Measurements from ENCODE around the gene ANKRD16.
A peak's percentile ranks its signal among the peaks of the same experiment; 100 is the strongest.
"Not testable (repeated sequence)": the region's sequence is repeated elsewhere in the genome, so short reads cannot be mapped to it uniquely, and the experiment has no call there.

The ANKRD16 gene

GRCh38 chr10:5902511-5903274 is 13.0 kb upstream of the ANKRD16 start:
- FAIRE-seq: no peak

DNA sequence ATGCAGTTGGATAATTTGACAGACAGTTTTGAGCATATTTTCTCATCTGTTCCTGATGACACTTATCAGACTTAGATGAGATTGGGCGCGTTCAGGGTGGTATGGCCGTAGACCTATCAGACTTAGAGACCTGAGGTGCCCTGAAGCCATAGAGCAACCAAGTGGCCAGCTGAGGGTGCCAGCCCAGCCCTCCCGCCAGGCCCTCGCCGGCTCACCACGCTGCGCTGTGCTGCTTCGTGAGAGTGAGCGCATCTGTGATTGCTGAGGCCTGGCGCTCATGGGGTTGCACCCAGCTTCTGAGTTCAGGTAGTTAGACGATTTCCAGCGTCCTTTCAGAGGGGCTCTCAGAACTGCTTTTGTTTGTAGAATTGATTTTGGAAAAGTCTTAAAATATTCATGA is 10.6 kb upstream of the ANKRD16 start:
- FAIRE-seq: no peak

DNA sequence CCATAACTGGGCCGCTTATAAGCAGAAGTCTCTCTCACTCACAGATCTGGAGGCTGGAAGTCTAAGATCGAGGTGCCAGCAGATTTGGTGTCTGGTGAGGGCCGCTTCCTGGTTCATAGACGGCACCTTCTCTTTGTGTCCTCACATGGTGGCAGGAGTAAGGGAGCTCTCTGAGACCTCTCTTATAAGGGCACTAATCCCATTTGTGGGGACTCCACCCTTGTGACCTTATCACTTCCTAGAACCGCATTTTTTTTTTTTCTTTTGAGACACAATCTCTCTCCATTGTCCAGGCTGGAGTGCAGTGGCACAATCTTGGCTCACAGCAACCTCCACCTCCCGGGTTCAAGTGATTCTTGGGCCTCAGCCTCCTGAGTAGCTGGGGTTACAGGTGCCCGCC is 8.5 kb upstream of the ANKRD16 start:
- FAIRE-seq: no peak

DNA sequence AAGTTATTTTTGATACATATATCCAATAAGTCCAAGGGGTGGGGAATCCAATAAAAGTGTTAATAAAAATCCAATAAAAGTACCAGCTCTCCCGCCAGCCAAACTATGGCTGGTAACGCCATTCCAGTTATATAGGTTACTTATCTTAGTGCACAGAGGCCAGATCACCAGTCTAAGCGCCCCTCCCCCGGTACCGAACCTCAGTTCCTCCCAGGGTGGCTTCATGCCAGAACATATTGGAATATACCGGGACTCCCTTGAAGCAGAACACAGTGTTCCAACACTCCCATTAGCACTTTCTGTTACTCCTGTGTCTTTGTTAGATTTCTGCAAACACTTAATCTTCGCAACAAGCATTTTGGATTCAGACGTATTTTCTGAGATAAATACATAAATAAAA is 7.8 kb upstream of the ANKRD16 start:
- FAIRE-seq: no peak

- no peak for FAIRE-seq
These were observed 7.3 kb upstream of the ANKRD16 start for GRCh38 chr10:5897053-5897340.

DNA sequence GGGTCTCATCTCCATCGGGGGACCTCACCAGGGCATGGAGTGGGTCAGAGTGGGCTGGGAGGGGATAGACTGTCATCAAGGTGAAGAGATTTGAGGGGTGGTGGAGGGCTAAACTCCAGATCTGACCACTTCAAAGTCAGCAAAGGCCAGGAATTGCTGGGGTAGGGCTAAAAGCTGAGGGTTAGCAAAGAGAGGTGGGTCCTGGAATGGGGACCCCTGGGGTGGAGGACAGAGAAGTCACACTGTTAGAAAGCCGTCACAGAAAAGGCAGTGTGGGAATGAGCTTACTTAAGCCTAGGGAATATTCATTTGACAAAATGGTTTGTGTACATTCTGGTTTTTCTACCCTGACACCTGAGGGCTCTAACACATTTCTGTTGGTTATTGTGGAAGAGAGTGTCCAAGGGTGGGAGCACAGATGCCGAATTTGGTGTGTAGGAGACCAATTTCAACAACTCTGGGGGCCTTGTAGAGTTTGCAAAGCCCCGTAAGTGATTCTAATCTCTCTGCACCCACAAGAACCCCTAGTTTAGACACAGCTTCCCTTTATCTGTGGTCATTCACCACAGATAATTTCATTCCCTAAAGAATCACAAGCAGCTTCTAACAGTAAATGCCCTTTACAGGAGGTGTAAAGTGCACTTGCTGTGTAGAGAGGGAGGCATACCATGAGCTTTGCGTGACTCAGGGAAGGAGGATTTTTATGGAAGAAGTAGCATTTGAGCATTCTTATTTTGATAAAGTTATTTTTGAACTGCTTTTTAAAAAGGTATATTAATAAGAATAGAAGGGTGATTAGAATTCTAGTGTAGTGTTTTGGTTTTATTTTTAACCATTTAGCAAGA is 6.7 kb upstream of the ANKRD16 start:
- no peak for FAIRE-seq

DNA sequence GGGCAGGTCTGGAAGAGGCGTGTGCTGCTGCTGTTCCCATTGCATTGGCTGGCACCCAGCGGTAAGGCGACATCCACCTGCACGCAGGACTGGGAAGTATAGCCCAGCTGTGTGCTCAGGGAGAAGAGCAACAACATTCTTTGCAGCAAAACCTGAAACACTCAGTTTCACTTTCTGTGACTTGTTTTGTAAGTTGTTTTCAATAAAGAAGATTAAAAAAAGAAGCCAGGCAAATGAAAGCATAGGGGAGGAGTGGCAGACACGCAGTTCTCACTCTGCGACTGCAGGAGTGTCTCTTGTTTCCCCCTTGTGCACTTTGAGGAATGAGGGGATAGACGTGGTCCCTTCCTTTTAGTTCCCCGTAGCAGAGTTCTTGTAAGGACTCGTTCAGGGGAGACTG is 6.1 kb upstream of the ANKRD16 start:
- no peak for FAIRE-seq

GRCh38 chr10:5895365-5895764 is 5.7 kb upstream of the ANKRD16 start:
- FAIRE-seq: no peak

GRCh38 chr10:5894873-5895272 is 5.2 kb upstream of the ANKRD16 start:
- FAIRE-seq: no peak

DNA sequence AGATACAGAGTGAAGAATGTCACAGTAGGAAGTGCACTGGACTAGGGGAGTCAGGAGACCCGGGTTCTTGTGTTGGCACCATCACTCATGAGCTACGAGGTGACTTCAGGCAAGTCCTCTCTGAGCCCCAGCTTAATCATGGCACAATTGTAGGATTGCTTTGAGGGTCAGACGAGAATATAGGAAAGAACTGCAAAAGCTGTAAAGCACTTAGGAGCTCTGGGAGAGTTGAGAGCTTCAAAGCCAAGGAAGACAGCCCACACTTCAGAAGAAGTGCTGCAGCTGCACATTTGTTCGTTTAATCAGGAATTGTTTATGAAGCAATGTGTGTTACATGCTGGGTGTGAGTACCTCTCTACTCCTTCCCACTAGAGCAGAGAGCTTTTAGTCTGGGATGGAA is 4.7 kb upstream of the ANKRD16 start:
- FAIRE-seq: no peak

DNA sequence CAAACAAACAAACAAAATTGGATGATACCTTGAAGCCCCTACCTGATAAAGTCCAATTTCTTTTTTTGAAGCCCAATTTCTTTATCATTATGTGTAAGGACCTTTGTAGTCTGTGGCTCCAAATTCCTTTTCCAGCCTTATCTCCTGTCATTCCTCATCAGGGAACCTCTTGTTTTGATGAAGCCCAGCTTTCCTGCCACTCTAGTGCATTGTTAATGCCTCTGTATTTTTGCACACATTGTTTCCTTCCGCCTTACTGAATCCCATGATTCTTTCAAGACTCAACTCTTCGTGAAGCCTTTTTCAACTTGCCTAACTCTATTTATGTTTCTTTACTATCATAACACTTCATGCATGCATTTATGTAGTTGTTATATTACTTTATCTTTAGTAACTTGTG is 3.6 kb upstream of the ANKRD16 start:
- no peak for FAIRE-seq

- no peak for FAIRE-seq
These were observed 2.3 kb upstream of the ANKRD16 start for GRCh38 chr10:5892007-5892406.

DNA sequence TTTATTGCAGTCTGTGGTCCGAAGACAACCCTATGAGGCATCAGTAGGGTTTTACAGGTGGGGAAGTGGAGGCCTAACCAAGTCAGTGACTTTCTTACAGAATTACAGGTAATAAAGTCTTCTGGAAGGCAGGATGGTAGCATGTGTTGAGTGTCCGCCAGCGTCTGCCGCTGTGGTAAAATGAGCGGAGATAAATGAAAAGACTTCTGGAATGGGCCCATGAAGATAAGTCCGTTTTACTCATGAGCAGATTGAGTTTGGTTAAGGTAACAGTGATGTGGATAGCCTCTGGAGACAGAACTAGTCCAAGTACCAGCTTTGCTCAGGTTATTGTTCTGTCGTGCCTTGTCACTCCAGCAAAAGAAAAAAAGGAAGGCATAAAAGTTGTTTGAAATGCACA is 1.3 kb upstream of the ANKRD16 start:
- FAIRE-seq: no peak

- no peak for FAIRE-seq
These were observed 791 bp upstream of the ANKRD16 start for GRCh38 chr10:5890452-5890915.

DNA sequence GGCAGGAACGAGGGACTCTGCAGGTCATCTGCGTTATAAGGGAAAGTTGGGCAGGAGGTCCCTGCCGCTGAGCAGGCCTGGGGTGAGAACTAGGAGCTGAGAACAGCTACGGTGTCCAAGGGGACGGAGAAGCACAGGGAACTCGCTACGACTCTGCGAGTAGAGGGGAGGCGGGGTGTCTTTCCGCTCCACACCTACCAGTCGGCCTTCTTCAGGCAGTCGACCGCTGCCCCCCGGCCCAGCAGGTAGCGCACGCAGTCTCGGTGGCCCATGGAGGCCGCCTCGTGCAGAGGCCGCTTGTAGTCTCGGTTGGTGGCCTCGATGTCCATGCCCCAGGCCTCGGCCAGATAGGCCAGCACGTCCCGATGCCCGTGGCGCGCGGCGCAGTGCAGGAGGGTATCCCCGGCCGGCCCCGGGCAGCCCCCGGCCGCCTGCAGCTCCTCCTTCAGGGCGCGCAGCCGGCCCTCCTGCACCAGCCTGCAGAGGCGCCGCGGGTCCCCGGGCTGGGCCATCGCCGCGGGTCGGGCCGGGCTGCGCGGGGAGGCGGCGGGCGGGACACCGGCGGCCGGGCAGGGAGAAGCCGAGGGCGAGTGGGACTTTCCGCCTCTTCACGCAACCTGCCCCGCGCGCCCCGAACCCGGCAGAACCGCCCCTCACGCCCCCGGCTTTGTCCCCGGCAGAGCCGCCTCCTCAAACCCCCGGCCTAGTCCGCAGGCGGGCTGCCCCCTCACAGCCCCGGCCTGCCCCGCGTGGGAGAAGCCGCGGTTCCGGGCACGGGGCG is 660 bp downstream of the ANKRD16 start:
- FAIRE-seq: no peak

DNA sequence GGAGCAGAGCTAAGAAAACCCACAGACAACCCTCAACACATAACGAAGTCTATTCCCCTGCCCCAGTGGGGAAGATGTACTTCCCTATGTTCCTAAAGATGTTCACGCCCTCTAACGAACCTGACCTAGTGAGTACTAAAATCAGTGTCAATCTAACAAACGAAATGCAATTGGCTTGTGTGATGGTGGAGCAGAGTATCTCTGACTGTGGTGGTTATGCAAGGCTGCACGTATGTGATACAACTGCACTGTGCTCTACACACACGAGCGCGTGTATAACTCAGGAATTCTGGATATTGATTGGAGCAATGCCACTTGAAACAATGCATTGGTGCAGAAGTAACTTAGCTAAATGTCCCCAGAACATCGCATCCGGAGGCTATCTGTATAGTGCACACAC is 1.3 kb downstream of the ANKRD16 start:
- FAIRE-seq: no peak

DNA sequence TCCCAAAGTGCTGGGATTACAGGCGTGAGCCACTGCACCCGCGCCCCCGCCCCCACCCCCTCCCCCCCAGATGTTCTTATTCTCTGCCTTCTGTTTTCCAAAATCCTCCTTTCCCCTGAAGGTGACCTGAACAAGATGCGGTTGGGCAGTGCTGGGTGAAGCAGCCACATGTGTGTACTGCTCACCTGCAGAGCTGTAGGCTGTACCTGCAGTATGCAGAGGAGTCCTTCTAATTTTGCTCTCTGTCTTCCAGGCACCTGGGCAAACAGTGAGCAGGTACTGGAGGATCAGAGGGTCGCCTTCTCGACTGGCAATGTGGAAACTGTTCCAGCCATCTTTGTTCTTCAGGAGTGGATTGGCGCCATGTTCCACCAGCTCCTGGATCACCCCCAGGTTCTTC is 2.1 kb downstream of the ANKRD16 start:
- FAIRE-seq: no peak

GRCh38 chr10:5887029-5887428 is 2.7 kb downstream of the ANKRD16 start:
- FAIRE-seq: no peak

- no peak for FAIRE-seq
These were observed 4.1 kb downstream of the ANKRD16 start for GRCh38 chr10:5885619-5886018.

DNA sequence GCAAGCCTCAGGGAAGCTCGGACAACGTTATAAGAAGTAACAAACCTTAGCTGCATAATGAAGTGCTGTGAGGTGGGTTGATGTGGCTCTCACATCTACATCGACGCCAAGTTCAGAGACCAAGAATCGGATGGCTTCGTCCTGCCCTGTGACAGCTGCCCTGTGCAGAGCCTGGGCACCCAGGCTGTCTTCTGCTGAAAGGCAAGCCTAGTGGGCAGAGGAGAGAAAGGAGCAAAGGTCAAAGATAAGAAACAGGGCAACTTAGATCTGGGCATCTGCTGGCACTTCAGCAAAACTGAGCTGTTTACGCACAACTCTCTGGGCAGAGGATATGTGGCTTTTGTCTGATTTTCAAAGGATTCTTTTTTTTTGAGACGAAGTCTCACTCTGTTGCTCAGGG is 6.7 kb downstream of the ANKRD16 start:
- no peak for FAIRE-seq

DNA sequence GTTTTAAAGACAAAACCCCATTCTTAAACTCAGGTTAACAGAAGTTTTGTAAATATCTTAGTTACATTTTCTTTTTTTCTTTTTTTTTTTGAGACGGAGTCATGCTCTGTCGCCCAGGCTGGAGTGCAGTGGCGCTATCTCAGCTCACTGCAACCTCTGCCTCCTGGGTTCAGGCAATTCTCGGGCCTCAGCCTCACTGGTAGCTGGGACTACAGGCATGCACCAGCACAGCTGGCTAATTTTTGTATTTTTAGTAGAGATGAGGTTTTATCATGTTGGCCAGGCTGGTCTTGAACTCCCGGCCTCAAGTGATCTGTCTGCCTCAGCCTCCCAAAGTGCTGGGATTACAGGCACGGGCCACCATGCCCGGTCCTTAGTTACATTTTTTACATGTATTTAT is 12.7 kb downstream of the ANKRD16 start:
- not testable (repeated sequence) for FAIRE-seq

DNA sequence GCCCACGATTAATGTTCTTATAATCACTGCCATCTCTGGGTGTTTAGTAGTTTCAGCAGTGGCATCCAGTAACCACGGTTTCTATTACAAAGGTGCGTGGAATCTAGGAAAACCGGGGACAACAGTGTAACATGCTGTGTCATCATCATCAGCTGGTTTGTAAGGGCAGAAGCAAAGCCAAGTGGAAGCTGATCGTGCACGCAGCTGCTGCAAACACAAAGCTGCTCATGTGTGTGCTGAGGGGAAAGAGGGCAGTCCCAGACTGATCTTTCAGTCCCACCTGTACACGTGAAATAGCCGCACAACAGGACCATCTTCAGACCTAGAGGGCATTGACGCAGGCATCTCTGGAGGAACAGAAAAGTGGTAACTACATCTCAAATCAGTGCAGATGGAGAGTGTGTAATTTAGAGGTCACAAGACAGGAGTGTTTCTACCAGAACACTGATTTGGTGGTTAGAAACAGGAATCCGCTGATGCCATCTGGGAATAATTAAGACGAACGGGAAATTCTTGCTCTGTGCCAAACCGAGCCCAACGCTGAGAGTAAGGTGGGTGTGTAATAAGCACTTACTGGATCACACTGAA is 13.4 kb downstream of the ANKRD16 start:
- FAIRE-seq: no peak

DNA sequence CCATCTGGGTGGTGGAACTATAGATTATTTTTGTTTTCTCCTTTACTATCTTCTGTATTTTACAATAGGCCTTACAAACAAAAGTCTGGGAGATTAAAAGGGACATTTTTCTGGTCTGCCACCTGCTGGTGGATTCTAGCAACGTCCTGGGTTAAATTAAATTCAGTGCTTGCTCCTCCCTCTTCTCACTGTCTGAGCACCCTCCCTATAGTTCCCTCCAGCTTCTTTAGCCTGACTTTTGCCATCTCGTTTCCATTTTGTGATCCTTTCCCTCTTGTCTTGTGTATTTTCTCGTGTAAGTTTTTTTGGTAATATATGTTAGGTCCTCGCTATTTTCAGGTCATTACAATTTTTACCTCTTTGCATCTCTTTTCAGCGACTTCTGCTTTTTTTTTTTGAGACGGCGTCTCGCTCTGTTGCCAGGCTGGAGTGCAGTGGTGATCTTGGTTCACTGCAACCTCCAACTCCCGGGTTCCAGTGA is 16.1 kb downstream of the ANKRD16 start:
- peak; percentile 92 for FAIRE-seq

Measured in endometrium (tissue), 2 donors.